ENCODE data around the gene MAML1. TPM values are rescaled to one million over a fixed set of nuclear protein-coding genes. Genes with fewer than 3 reads are reported as not detected.
A peak's percentile ranks its signal among the peaks of the same experiment; 100 is the strongest.

Gene MAML1
- total and polyA plus RNA-seq, 10 of the 15 experiments (the other 5 are each of a cell fraction or from before 2014, with no cell fraction given) = 0.42 to 23.9 (median 7.3) TPM

- no peak for TF ChIP-seq CUX1 (IDR thresholded peaks at IDR 0.05; ENCODE audit: insufficient replicate concordance, low read depth, low read length)
- TF ChIP-seq SPI1 (IDR thresholded peaks at IDR 0.05; ENCODE audit: borderline replicate concordance, insufficient read depth, low read depth, low read length) = no peak
- no peak for TF ChIP-seq ZSCAN29 (IDR thresholded peaks at IDR 0.05)
- TF ChIP-seq NR2C1 (IDR thresholded peaks at IDR 0.05) = no peak
- no peak for TF ChIP-seq MLLT1 (IDR thresholded peaks at IDR 0.05)
- TF ChIP-seq ZZZ3 (IDR thresholded peaks at IDR 0.05; ENCODE audit: control insufficient read depth, insufficient read length, low read depth) = no peak
- 0 out of 2 replicates have a peak, but pooled peaks have one; percentile 48 for TF ChIP-seq ZNF217 (IDR thresholded peaks at IDR 0.05)
- peak in 1 of 2 experiments; percentile 21; a peak in 2 of 4 replicates for TF ChIP-seq BHLHE40 (IDR thresholded peaks at IDR 0.05; ENCODE audit: borderline replicate concordance in 1 of 2, low read depth in 2 of 2, low read length in 1 of 2)
Observed at GRCh38 chr5:179732918-179733771, 523 bp downstream of the MAML1 start (continued).
